Nephron progenitor cell (in vitro differentiated cells): ENCODE measurements around the gene E2F3.

ENCODE experiments used
- DNase-seq: peaks from one replicate; pipeline ENCODE4 v3.0.0; 2021
- H3K27ac Mint-ChIP-seq: 2 replicates; pipeline ENCODE4 v1.8.0; 2021; ENCODE audit warnings: mild to moderate bottlenecking, moderate library complexity, mixed read lengths
- H3K27me3 Mint-ChIP-seq: 2 replicates; pipeline ENCODE4 v1.8.0; 2021; ENCODE audit warnings: mild to moderate bottlenecking, low read depth, mixed read lengths; ENCODE audit not compliant: poor library complexity
- H3K36me3 Mint-ChIP-seq: 2 replicates; pipeline ENCODE4 v1.8.0; 2021; ENCODE audit warnings: low read depth, mixed read lengths
- H3K4me1 Mint-ChIP-seq: 2 replicates; pipeline ENCODE4 v1.8.0; 2021; ENCODE audit warnings: mixed read lengths
- H3K4me3 Mint-ChIP-seq: 2 replicates; pipeline ENCODE4 v1.8.0; 2021; ENCODE audit warnings: mild to moderate bottlenecking, moderate library complexity, mixed read lengths
- H3K9me3 Mint-ChIP-seq: 2 replicates; pipeline ENCODE4 v1.8.0; 2021; ENCODE audit warnings: mild to moderate bottlenecking, moderate library complexity, mixed read lengths
- TF ChIP-seq, protein P1 (sequence below): fragments of 200-600 bp; sonication (generic); IDR thresholded peaks from 2 replicates; pipeline ENCODE4 v1.5.0; 2021; ENCODE audit warnings: antibody characterized with exemption

E2F3 gene

DNA sequence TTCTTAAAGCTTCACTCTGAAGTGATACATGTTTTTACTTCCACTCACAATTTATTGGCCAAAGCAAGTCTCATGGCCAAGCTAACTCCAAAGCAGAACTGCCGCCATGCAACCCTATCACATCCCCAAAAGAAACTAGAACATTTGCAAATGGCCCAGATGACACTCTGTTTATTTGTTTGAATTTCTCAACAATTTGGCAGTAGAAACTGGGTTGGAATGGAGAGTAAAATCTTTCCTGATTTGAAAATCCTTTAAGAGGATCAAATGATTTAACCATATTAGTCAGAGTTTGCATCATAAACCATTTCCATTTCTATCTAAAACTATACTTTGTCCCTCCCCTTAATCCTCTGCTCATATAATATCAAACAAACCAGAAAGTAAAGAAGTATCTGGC is 39.1 kb upstream of the E2F3 start:
- TF ChIP-seq, protein P1, sequence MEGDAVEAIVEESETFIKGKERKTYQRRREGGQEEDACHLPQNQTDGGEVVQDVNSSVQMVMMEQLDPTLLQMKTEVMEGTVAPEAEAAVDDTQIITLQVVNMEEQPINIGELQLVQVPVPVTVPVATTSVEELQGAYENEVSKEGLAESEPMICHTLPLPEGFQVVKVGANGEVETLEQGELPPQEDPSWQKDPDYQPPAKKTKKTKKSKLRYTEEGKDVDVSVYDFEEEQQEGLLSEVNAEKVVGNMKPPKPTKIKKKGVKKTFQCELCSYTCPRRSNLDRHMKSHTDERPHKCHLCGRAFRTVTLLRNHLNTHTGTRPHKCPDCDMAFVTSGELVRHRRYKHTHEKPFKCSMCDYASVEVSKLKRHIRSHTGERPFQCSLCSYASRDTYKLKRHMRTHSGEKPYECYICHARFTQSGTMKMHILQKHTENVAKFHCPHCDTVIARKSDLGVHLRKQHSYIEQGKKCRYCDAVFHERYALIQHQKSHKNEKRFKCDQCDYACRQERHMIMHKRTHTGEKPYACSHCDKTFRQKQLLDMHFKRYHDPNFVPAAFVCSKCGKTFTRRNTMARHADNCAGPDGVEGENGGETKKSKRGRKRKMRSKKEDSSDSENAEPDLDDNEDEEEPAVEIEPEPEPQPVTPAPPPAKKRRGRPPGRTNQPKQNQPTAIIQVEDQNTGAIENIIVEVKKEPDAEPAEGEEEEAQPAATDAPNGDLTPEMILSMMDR, result no peak
- DNase-seq, result no peak
- Mint-ChIP-seq H3K27ac (no peak overlapping the region), H3K4me3 (no peak overlapping the region), H3K27me3 (peaks cover 5% of the 10 kb centered on the region), H3K36me3 (no peaks in the 10 kb centered on the region), H3K4me1 (peaks cover 12% of the 10 kb centered on the region), H3K9me3 (peaks cover 8% of the 10 kb centered on the region)

DNA sequence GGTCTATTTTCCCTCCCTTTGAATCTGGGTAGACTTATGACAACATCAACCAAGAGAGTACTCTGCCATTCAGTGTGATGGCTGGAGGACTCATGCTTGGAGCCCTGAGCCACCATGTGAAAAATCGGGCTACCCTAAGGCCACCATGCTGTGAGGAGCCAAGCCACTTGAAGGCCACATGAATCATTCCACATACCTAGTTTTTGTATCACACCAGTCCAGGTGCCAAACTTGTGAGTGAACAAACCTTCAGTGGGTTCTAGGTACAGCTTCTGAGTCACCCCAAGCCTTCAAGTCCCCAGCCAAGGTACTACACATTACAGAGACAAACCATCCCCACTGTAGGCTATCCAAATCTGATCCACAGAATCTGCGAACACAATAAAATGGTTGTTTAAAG is 37.4 kb upstream of the E2F3 start:
- H3K27ac Mint-ChIP-seq, result no peak overlapping the region
- DNase-seq, result no peak
- H3K9me3 Mint-ChIP-seq, result no peaks in the 10 kb centered on the region
- TF ChIP-seq, protein P1, result no peak
- H3K4me1 Mint-ChIP-seq, result peaks cover 14% of the 10 kb centered on the region
- peaks cover 5% of the 10 kb centered on the region for H3K27me3 Mint-ChIP-seq
- H3K4me3 Mint-ChIP-seq, result no peak overlapping the region
- no peaks in the 10 kb centered on the region for H3K36me3 Mint-ChIP-seq

DNA sequence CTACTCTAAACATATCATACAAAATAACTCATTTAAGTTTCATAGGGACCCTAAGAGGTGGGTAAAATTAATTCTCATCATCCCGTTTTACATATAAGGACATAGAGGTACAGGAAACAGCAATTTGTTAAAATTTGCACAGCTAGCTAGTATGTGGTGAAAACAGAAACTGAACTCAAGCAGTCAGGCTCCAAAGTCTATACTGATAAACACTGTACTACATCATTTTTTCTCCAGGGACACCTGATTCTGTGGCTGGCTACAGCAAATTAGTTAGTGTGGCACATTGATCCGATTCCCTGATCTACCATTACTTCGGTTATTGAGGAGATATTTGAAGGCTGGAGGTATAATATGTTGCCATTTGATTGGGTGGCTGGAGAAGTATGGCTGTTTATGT is 36.2 kb upstream of the E2F3 start:
- no peak overlapping the region for H3K4me3 Mint-ChIP-seq
- H3K4me1 Mint-ChIP-seq, result peaks cover 14% of the 10 kb centered on the region
- H3K27me3 Mint-ChIP-seq, result peaks cover 5% of the 10 kb centered on the region
- DNase-seq, result no peak
- no peak overlapping the region for H3K27ac Mint-ChIP-seq
- no peaks in the 10 kb centered on the region for H3K9me3 Mint-ChIP-seq
- TF ChIP-seq, protein P1, result no peak
- H3K36me3 Mint-ChIP-seq, result no peaks in the 10 kb centered on the region

DNA sequence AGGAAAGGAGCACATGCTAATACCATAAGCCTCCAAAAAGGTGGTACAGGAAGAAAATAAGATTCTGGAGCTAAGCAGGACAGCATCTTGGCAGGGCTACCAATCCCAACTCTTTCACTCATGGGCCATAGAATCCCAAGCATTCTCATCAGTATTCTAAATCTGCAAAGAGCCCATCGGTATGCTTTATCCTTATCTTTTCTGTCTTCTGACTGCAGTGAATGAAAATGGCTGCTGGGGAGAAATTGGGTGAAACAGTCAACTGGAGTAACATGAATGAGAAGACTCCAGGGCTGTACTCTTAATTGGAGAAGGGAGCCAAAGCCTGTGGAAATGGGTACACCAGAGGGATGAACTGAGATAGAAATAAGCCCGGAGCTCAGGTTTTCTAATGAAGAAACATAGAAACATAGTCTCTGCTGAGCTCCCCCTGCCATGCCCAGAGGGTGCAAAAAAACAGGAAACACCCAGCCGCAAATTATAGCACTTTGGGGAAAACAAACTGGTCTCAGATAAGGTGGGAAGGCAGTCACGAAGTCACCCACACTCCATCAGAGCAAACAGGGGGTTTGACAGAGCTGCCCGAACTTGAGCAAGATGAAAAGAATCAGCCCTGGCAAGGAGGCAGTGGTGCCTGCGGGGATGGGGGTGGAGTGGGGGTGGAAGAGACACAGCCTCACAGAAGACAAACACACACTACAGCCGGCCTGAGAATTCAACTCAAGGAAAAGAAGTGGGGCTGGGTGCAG is 35.4 kb upstream of the E2F3 start:
- Mint-ChIP-seq H3K4me1 (peaks cover 14% of the 10 kb centered on the region), H3K4me3 (no peak overlapping the region), H3K27me3 (peaks cover 5% of the 10 kb centered on the region), H3K9me3 (no peaks in the 10 kb centered on the region), H3K27ac (peak overlapping the region; percentile 96), H3K36me3 (no peaks in the 10 kb centered on the region)
- DNase-seq, result no peak
- TF ChIP-seq, protein P1, result no peak

DNA sequence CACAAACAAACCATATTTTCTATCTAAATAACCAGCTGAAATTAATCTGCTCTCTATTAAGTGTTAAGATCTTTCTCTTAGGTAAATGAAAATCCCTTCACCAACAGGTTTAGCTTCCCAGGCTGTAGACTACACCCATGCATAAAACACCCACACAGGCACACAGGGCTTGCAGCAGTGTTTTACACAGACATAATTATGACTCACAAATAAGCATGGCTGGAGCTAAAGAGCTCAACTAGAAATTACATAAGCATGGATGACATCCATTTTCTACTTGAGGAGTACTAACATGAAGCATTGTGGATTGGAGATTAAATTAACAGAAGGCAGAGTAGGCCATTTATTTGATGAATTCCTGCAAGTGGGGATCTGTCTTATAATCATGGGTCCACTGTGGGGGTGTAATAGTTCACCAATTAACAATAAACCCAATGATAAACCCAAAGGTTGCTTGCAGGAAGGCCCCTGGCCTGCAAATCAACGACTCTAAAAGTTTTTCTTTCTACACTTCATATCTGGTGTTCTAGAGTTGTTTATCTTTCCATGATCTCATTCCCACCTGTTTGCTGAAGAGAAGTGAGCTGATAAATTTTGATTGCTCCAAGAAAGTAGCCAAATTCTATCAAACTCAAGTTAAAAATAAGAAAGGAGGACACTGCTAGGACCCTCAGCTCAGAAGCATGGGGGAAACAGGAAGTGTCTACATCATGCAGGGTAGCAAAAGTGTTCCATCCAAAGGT is 33.8 kb upstream of the E2F3 start:
- H3K4me1 Mint-ChIP-seq, result peaks cover 14% of the 10 kb centered on the region
- TF ChIP-seq, protein P1, result no peak
- DNase-seq, result no peak
- H3K27me3 Mint-ChIP-seq, result no peaks in the 10 kb centered on the region
- H3K27ac Mint-ChIP-seq, result no peak overlapping the region
- H3K4me3 Mint-ChIP-seq, result no peak overlapping the region
- no peaks in the 10 kb centered on the region for H3K9me3 Mint-ChIP-seq
- no peaks in the 10 kb centered on the region for H3K36me3 Mint-ChIP-seq
